Left lung (tissue), 10 donors: ENCODE data around the gene GMDS. TPM values are rescaled to one million over a fixed set of nuclear protein-coding genes. Genes with fewer than 3 reads are reported as not detected.

Source experiments
- ATAC-seq: fragments of 200-7000 bp; cut with Tn5 transposase; one replicate; pipeline ENCODE4 v1.9.1; 2020; ENCODE audit warnings: moderate library complexity
- DNase-seq, 4 donors: peaks; one replicate each; pipeline ENCODE4 v3.0.0-alpha.2; 2013 to 2020
- H3K27ac ChIP-seq, 2 donors: fragments of 200-600 bp; sonication (generic) in 1 of 2; one replicate each; pipeline versions ENCODE4 v1.5.0 to v1.8.0; 2020 to 2021
- H3K27me3 ChIP-seq, 2 donors: fragments of 200-600 bp; sonication (generic) in 1 of 2; one replicate each; pipeline versions ENCODE4 v1.5.0 to v1.8.0; 2020 to 2021
- H3K36me3 ChIP-seq, 2 donors: fragments of 200-600 bp; sonication (generic) in 1 of 2; one replicate each; pipeline versions ENCODE4 v1.5.0 to v1.8.0; 2020 to 2021
- H3K4me1 ChIP-seq, 2 donors: fragments of 200-600 bp; one replicate each; pipeline ENCODE4 v1.8.0; 2021
- H3K4me3 ChIP-seq, 2 donors: fragments of 200-600 bp; sonication (generic) in 1 of 2; one replicate each; pipeline versions ENCODE4 v1.5.0 to v1.8.0; 2020 to 2021; ENCODE audit warnings: mild to moderate bottlenecking in 1 of 2
- H3K9me3 ChIP-seq, 2 donors: fragments of 200-600 bp; sonication (generic) in 1 of 2; one replicate each; pipeline versions ENCODE4 v1.5.0 to v1.8.0; 2020 to 2021
- intact Hi-C, 2 donors: fragments of 100-400 bp; cut with DNase I; formaldehyde crosslinking; loops; one replicate each; pipeline versions ENCODE4 v1.11.2 to v1.14.2; 2022
- polyA plus RNA-seq, 6 donors: library from polyadenylated mRNA; unstranded; fragments of 120-200 nt; gene quantifications; one replicate each; pipeline ENCODE4 v1.2.1, GENCODE V29; 2013; ENCODE audit not compliant: insufficient read length in 6 of 6
- total RNA-seq, 2 donors: library from RNA; stranded (reverse); fragmentation: NEBNext Ultra II Directional; extraction: Animal tissue kit (Norgen Biotek cat#: 25700); gene quantifications; one replicate each; pipeline ENCODE4 v1.2.1, GENCODE V29; 2021
- TF ChIP-seq, protein P1 (sequence below), 2 donors: fragments of 200-600 bp; sonication (generic) in 1 of 2; IDR thresholded peaks; one replicate each; pipeline versions ENCODE4 v1.5.0 to v1.8.0; 2021; ENCODE audit warnings: antibody characterized with exemption in 2 of 2
- donor health status: DM: no; HTN: yes; CAD: no.
- donor health status: DM: no; HTN: no; CAD: no.

Gene GMDS
- total and polyA plus RNA-seq, 8 donors = 16.5 to 25.4 (median 21.2) TPM

DNA sequence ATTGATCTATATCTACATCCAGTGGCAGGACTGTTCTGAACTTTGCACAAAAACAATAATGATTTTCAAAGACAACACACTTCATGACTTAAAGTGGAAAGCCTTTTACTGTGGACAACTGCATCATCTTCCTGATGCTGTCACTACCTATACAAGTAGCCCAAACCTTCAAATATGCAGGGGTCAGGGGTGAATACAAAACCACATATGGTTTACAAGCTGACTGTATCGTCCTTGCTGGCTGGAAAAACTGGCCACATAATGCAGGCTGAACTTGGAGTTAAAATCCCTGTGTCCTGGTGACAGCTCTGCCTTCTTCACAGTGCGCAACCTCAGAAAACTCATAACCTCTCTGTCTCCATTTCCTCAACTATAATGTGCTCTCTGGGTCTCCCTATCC is 128.9 kb downstream of the GMDS start:
- Histone ChIP-seq H3K27me3 (no peaks in the 10 kb centered on the region), H3K9me3 (no peaks in the 10 kb centered on the region), H3K27ac (no peak overlapping the region), H3K4me1 (peaks cover 0 to 4% of the 10 kb centered on the region in 2 donors), H3K36me3 (no peaks in the 10 kb centered on the region), H3K4me3 (no peak overlapping the region)
- intact Hi-C loops = no loop called here
- DNase-seq (no peak), ATAC-seq (no peak)
- TF ChIP-seq, protein P1, sequence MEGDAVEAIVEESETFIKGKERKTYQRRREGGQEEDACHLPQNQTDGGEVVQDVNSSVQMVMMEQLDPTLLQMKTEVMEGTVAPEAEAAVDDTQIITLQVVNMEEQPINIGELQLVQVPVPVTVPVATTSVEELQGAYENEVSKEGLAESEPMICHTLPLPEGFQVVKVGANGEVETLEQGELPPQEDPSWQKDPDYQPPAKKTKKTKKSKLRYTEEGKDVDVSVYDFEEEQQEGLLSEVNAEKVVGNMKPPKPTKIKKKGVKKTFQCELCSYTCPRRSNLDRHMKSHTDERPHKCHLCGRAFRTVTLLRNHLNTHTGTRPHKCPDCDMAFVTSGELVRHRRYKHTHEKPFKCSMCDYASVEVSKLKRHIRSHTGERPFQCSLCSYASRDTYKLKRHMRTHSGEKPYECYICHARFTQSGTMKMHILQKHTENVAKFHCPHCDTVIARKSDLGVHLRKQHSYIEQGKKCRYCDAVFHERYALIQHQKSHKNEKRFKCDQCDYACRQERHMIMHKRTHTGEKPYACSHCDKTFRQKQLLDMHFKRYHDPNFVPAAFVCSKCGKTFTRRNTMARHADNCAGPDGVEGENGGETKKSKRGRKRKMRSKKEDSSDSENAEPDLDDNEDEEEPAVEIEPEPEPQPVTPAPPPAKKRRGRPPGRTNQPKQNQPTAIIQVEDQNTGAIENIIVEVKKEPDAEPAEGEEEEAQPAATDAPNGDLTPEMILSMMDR (IDR thresholded peaks at IDR 0.05) = no peak

DNA sequence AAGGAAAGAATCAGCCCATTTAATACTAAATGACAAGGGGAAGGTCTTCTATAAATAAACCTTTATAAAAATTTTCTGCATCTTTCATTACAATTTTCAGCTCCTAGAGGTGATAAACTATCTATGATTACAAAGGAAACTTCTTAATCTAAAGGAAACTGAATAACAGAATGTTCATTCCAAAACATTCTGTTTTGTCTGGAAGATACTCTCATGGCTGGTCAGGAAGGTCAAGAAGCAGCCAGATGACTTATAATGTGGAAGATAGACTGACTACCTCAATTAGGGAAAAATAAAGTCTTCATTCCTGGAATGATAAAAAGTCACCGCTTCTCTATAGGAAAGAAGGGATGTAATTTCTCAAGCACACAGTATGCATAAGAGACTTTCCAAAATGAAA is 131.3 kb downstream of the GMDS start:
- Histone ChIP-seq H3K9me3 (no peaks in the 10 kb centered on the region), H3K27ac (no peak overlapping the region), H3K27me3 (no peaks in the 10 kb centered on the region), H3K4me3 (no peak overlapping the region), H3K36me3 (no peaks in the 10 kb centered on the region), H3K4me1 (peaks cover 0 to 9% of the 10 kb centered on the region in 2 donors)
- TF ChIP-seq, protein P1 (IDR thresholded peaks at IDR 0.05) = no peak
- no peak for ATAC-seq
- DNase-seq = no peak
- intact Hi-C loops = no loop called here

DNA sequence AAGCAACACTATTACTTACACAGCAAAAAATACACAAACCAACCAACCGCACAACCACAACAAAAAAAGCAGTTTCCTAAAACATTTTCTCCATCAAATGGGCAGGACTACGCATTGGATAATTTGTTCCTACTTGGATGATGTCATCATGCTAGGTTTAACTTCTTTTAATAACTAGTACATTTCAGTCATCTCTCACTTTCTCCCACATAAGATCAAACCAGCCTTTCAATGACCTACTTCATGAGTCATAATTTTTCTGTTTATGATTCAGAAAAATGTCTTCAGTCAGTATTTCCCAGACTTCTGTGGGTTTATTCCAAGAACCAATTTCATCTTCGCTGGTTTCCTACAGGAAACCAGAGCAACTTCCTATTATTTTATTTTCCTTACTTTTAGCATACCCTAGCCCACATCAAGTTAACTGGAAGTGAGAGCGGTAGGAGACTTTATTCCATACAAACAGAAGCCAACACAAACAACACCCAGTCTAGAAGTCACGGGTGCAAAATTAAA is 134.2 kb downstream of the GMDS start:
- ATAC-seq (peak; percentile 62), DNase-seq (no peak)
- Histone ChIP-seq H3K27ac (peak overlapping the region in 1 of 2 donors; percentile 4), H3K27me3 (no peaks in the 10 kb centered on the region), H3K36me3 (no peaks in the 10 kb centered on the region), H3K4me3 (no peak overlapping the region), H3K9me3 (no peaks in the 10 kb centered on the region), H3K4me1 (peaks cover 0 to 9% of the 10 kb centered on the region in 2 donors)
- intact Hi-C loops = no loop called here
- TF ChIP-seq, protein P1 (IDR thresholded peaks at IDR 0.05) = no peak

DNA sequence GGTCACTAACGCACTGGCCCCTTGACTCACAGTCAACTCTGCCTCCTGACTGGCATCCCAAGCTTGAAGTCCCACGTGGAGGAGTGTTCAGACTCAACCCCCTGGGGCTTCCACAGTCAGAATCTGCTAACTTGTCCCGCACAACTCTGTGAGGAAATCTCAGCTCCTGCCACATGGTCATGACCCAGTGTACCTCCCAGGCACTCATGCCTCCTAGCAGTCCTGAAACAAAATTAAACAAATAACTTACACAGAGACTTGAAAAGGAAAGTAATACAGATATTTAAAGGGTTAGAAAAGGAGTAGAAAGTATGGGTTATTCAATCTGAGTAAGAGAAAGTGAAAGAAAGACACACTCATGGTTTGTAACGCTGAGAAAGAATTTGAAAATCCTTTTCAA is 134.9 kb downstream of the GMDS start:
- H3K36me3 ChIP-seq = no peaks in the 10 kb centered on the region
- ATAC-seq (no peak), DNase-seq (no peak)
- TF ChIP-seq, protein P1 (IDR thresholded peaks at IDR 0.05) = no peak
- H3K27ac ChIP-seq = peak overlapping the region in 1 of 2 donors; percentile 4
- no peaks in the 10 kb centered on the region for H3K27me3 ChIP-seq
- H3K4me1 ChIP-seq = peaks cover 0 to 9% of the 10 kb centered on the region in 2 donors
- no peak overlapping the region for H3K4me3 ChIP-seq
- intact Hi-C loops = no loop called here
- no peaks in the 10 kb centered on the region for H3K9me3 ChIP-seq

DNA sequence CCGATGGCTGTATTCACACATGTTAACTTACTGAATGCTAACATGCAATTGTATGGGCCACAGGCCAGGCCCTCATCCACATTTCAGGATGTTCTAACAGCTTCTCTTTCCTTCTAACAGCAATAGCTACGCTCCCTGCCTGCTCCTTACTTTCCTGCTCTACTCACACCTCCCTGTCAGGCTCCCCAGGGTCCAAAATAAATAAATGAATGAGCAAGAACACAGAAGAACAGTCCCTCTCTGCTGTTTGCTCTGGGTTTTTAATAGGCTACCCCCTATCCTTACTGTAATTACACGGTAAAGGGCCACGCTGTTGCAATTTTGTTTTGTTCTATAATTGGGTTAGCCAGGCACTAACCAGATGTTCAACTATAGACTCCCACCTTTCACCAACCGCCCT is 135.6 kb downstream of the GMDS start:
- intact Hi-C loops = no loop called here
- Histone ChIP-seq H3K4me3 (no peak overlapping the region), H3K4me1 (peaks cover 0 to 9% of the 10 kb centered on the region in 2 donors), H3K36me3 (no peaks in the 10 kb centered on the region), H3K27me3 (no peaks in the 10 kb centered on the region), H3K27ac (no peak overlapping the region), H3K9me3 (no peaks in the 10 kb centered on the region)
- TF ChIP-seq, protein P1 (IDR thresholded peaks at IDR 0.05) = no peak
- ATAC-seq (no peak), DNase-seq (no peak)
